IMR-90 (cell line): Measurements from ENCODE around the gene VEPH1. TPM values are rescaled to one million over a fixed set of nuclear protein-coding genes. Genes with fewer than 3 reads are reported as not detected.

ENCODE experiments used
- ATAC-seq: fragments of 200-7000 bp; cut with Tn5 transposase; 2 replicates; pipeline ENCODE4 v1.9.1; 2020; ENCODE audit warnings: low read depth, mild to moderate bottlenecking, moderate library complexity
- BruUV-seq: library from RNA; stranded (reverse); fragments of 400-500 nt; replicated peaks from 2 replicates; lab custom pipeline; 2021; lab: Mats Ljungman, UMichigan
- CTCF ChIA-PET: fragments of 300-600 bp; formaldehyde crosslinking; extraction: SDS; loops from one replicate; lab custom pipeline; 2021; ENCODE audit warnings: antibody characterized with exemption; lab: Yijun Ruan, JAX
- POLR2A ChIA-PET: fragments of 300-600 bp; sonication (Branson Sonifier 250); formaldehyde crosslinking; loops from one replicate; lab custom pipeline; 2022; ENCODE audit warnings: antibody characterized with exemption; ENCODE audit not compliant: unreplicated experiment; lab: Charles Lee
- DNase-seq: peaks from one replicate; pipeline ENCODE4 v3.0.0; 2013
- H2AFZ ChIP-seq: replicated peaks from 2 replicates; pipeline ENCODE3; 2013; ENCODE audit warnings: low read length, mild to moderate bottlenecking; ENCODE audit not compliant: poor library complexity
- H2AK5ac ChIP-seq: 2 replicates; pipeline ENCODE4 v1.6.1; 2013; ENCODE audit warnings: low read depth, low read length, inconsistent platforms
- H2AK9ac ChIP-seq: replicated peaks from 2 replicates; pipeline ENCODE3; 2013; ENCODE audit warnings: mild to moderate bottlenecking, low read depth, low read length, moderate library complexity; ENCODE audit not compliant: poor library complexity
- H2BK120ac ChIP-seq: 2 replicates; pipeline ENCODE4 v1.6.1; 2013; ENCODE audit warnings: low read depth, low read length, inconsistent platforms
- H2BK15ac ChIP-seq: 3 replicates; pipeline ENCODE4 v1.6.1; 2013; ENCODE audit warnings: low read depth, low read length, inconsistent platforms
- H2BK20ac ChIP-seq: 2 replicates; pipeline ENCODE4 v1.6.1; 2013; ENCODE audit warnings: low read depth, mild to moderate bottlenecking, inconsistent platforms, low read length, moderate library complexity
- H2BK5ac ChIP-seq: 2 replicates; pipeline ENCODE4 v1.6.1; 2013; ENCODE audit warnings: mild to moderate bottlenecking, low read depth, low read length, inconsistent platforms; ENCODE audit not compliant: poor library complexity, severe bottlenecking
- H3K14ac ChIP-seq: replicated peaks from 2 replicates; pipeline ENCODE4 v1.6.1; 2013; ENCODE audit warnings: low read depth, low read length, inconsistent platforms
- H3K18ac ChIP-seq: 2 replicates; pipeline ENCODE4 v1.6.1; 2013; ENCODE audit warnings: low read depth, low read length, control low read depth
- H3K23ac ChIP-seq: 2 replicates; pipeline ENCODE4 v1.6.1; 2013; ENCODE audit warnings: low read depth, low read length, inconsistent platforms
- H3K27ac ChIP-seq: 2 replicates; pipeline ENCODE4 v1.5.1; 2013; ENCODE audit warnings: mild to moderate bottlenecking, control low read depth, low read length; ENCODE audit not compliant: insufficient read depth
- H3K27me3 ChIP-seq: 2 replicates; pipeline ENCODE4 v1.6.1; 2013; ENCODE audit warnings: low read length; ENCODE audit not compliant: control insufficient read depth, insufficient read depth
- H3K36me3 ChIP-seq: 2 replicates; pipeline ENCODE4 v1.6.1; 2013; ENCODE audit warnings: low read length, mixed read lengths; ENCODE audit not compliant: control insufficient read depth, insufficient read depth
- H3K4ac ChIP-seq: 2 replicates; pipeline ENCODE4 v1.6.1; 2013; ENCODE audit warnings: low read depth, low read length, inconsistent platforms
- H3K4me1 ChIP-seq: 2 replicates; pipeline ENCODE4 v1.6.1; 2013; ENCODE audit warnings: low read length, mixed read lengths; ENCODE audit not compliant: control insufficient read depth, insufficient read depth
- H3K4me2 ChIP-seq: 2 replicates; pipeline ENCODE4 v1.6.1; 2013; ENCODE audit warnings: low read depth, mild to moderate bottlenecking, control low read depth, low read length, moderate library complexity
- H3K4me3 ChIP-seq: 2 replicates; pipeline ENCODE4 v1.5.1; 2013; ENCODE audit warnings: low read depth, mild to moderate bottlenecking, control low read depth, low read length, moderate library complexity; ENCODE audit not compliant: insufficient read depth
- H3K56ac ChIP-seq: 2 replicates; pipeline ENCODE4 v1.6.1; 2013; ENCODE audit warnings: low read length, inconsistent platforms; ENCODE audit not compliant: insufficient read depth; ENCODE audit errors: extremely low read depth
- H3K79me1 ChIP-seq, 2 experiments: 2 replicates each; pipeline ENCODE4 v1.6.1; 2013; ENCODE audit warnings: low read length in 2 of 2, inconsistent platforms in 1 of 2, low read depth in 1 of 2
- H3K9ac ChIP-seq: 2 replicates; pipeline ENCODE4 v1.6.1; 2013; ENCODE audit warnings: low read depth, low read length, control low read depth
- H3K9me1 ChIP-seq: 2 replicates; pipeline ENCODE4 v1.6.1; 2013; ENCODE audit warnings: low read length, inconsistent platforms; ENCODE audit not compliant: insufficient read depth
- H3K9me3 ChIP-seq: 2 replicates; pipeline ENCODE4 v1.6.1; 2013; ENCODE audit warnings: low read length; ENCODE audit not compliant: control insufficient read depth, insufficient read depth
- H4K20me1 ChIP-seq: 2 replicates; pipeline ENCODE4 v1.6.1; 2013; ENCODE audit warnings: low read length, inconsistent platforms; ENCODE audit not compliant: insufficient read depth
- H4K5ac ChIP-seq: 2 replicates; pipeline ENCODE4 v1.6.1; 2013; ENCODE audit warnings: mild to moderate bottlenecking, low read depth, low read length, control low read depth
- H4K8ac ChIP-seq, 2 experiments: 2 replicates each; pipeline ENCODE4 v1.6.1; 2013; ENCODE audit warnings: low read depth in 2 of 2, low read length in 2 of 2, control low read depth in 1 of 2, inconsistent platforms in 1 of 2
- H4K91ac ChIP-seq: 2 replicates; pipeline ENCODE4 v1.6.1; 2013; ENCODE audit warnings: low read depth, low read length, inconsistent platforms; ENCODE audit not compliant: insufficient read depth
- BHLHE40 ChIP-seq: fragments of 150-350 bp; IDR thresholded peaks from 2 replicates; pipeline ENCODE4 v1.6.1; 2016; ENCODE audit warnings: mild to moderate bottlenecking, low read depth, low read length
- CEBPB ChIP-seq: IDR thresholded peaks from 2 replicates; pipeline ENCODE4 v1.6.1; 2012; ENCODE audit warnings: low read depth, low read length, improper control_type of control experiment
- CHD1 ChIP-seq: IDR thresholded peaks from 2 replicates; pipeline ENCODE4 v1.6.1; 2012; ENCODE audit warnings: low read depth, low read length, improper control_type of control experiment
- RFX5 ChIP-seq: IDR thresholded peaks from 2 replicates; pipeline ENCODE4 v1.8.0; 2012; ENCODE audit warnings: low read depth, mild to moderate bottlenecking, low read length, moderate library complexity
- SMC3 ChIP-seq: fragments of 150-350 bp; IDR thresholded peaks from 2 replicates; pipeline ENCODE4 v1.6.1; 2016; ENCODE audit warnings: low read depth, mild to moderate bottlenecking, antibody characterized with exemption, low read length, moderate library complexity
- WGBS, 2 experiments: methylation state at CpG; one replicate each; pipeline versions ENCODE4 v1.1.5 to v1.1.7; 2013; ENCODE audit warnings: missing lambda C conversion rate in 2 of 2; ENCODE audit not compliant: insufficient read length in 1 of 2; ENCODE audit errors: extremely low coverage in 2 of 2; 5-methylcytosine and 5-hydroxymethylcytosine counted together
- dilution Hi-C: fragments of 300-500 bp; cut with HindIII; formaldehyde crosslinking; loops from one replicate; pipeline ENCODE4 v1.14.3; 2018; ENCODE audit warnings: low sequenced_read_pairs; ENCODE audit not compliant: unreplicated experiment
- in situ Hi-C: fragments of 300-500 bp; cut with MboI; formaldehyde crosslinking; loops from 3 replicates; pipeline ENCODE4 v1.14.3; 2019; ENCODE audit warnings: low sequenced_read_pairs, inconsistent platforms, mixed read lengths
- intact Hi-C: fragments of 100-400 bp; cut with micrococcal nuclease; formaldehyde crosslinking; loops from 2 replicates; pipeline ENCODE4 v1.10.0; 2022
- polyA plus RNA-seq, 3 experiments: library from polyadenylated mRNA; depleted of rRNA; stranded (reverse); fragments of >200 nt; gene quantifications; 2 replicates each; pipeline ENCODE4 v1.2.3, GENCODE V29; 2012; ENCODE audit warnings: low replicate concordance in 1 of 3
- total RNA-seq: library from RNA; depleted of rRNA; stranded (reverse); fragments of >200 nt; gene quantifications from 2 replicates; pipeline ENCODE4 v1.2.3, GENCODE V29; 2012

VEPH1 gene
- total and polyA plus RNA-seq, 2 of the 4 experiments (the other 2 are of a cell fraction) = 30.5 to 130 TPM

DNA sequence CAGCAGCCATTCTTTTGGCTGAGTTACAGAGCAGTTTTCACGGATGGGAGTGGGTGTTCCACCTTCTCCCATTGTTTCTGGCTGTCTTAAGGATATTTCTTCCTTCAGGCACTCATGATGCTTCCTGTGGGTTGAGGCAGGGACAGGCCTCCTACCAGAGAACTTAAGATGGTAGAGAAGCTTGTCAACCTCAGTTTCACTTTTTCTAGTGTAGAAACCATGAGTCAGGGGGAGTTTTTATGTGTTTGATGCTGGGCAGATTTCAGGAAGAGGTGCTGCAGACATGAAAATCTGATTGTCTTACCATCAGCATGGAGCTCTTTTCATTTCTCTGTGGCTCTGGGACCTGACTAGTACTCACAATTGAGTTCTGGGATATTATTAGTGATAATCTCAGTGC, 48.7 kb upstream of the VEPH1 start:
- H3K14ac ChIP-seq = no peak overlapping the region
- H4K91ac ChIP-seq = no peak overlapping the region
- no peaks in the 10 kb centered on the region for H4K20me1 ChIP-seq
- H3K4me2 ChIP-seq = no peak overlapping the region
- no peaks in the 10 kb centered on the region for H3K36me3 ChIP-seq
- no peak overlapping the region for H3K23ac ChIP-seq
- no peak overlapping the region for H4K8ac ChIP-seq
- no CpG with 5 or more reads among the region's 1 CpG for WGBS, 2 experiments
- no peak overlapping the region for H3K27ac ChIP-seq
- no peak for ATAC-seq
- no peak overlapping the region for H3K18ac ChIP-seq
- no TSS peak for BruUV-seq
- no peak for DNase-seq
- H3K9me1 ChIP-seq = no peaks in the 10 kb centered on the region
- no peak overlapping the region for H3K4me3 ChIP-seq
- no peak overlapping the region for H2AK5ac ChIP-seq
- dilution Hi-C loops (no loop called here), intact Hi-C loops (no loop called here), in situ Hi-C loops (no loop called here)
- ChIA-PET CTCF (interaction anchor here (1.5 kb wide), 1 partner anchor 19 kb away, joined by 4 read pairs; no protein-coding TSS in a partner anchor), POLR2A (no interaction called here)
- no peak overlapping the region for H3K9ac ChIP-seq
- H2AK9ac ChIP-seq = no peak overlapping the region
- H3K27me3 ChIP-seq = no peaks in the 10 kb centered on the region
- H3K56ac ChIP-seq = no peak overlapping the region
- no peak overlapping the region for H4K5ac ChIP-seq
- no peaks in the 10 kb centered on the region for H3K9me3 ChIP-seq
- no peak overlapping the region for H2BK20ac ChIP-seq
- TF ChIP-seq BHLHE40 (no peak), SMC3 (no peak), CHD1 (no peak), CEBPB (no peak), RFX5 (no peak)
- no peak overlapping the region for H2BK120ac ChIP-seq
- H2AFZ ChIP-seq = peak overlapping the region; percentile 67
- H3K4ac ChIP-seq = no peak overlapping the region
- H3K4me1 ChIP-seq = no peaks in the 10 kb centered on the region
- H2BK5ac ChIP-seq = no peak overlapping the region
- no peak overlapping the region for H2BK15ac ChIP-seq
- H3K79me1 ChIP-seq = no peaks in the 10 kb centered on the region
